NCI-H1092 (cell line): ENCODE measurements around the gene PRDM5.

Experiments
- DNase-seq: peaks from one replicate; lab custom pipeline; 2025; lab: John Stamatoyannopoulos, UW

The PRDM5 gene

DNA sequence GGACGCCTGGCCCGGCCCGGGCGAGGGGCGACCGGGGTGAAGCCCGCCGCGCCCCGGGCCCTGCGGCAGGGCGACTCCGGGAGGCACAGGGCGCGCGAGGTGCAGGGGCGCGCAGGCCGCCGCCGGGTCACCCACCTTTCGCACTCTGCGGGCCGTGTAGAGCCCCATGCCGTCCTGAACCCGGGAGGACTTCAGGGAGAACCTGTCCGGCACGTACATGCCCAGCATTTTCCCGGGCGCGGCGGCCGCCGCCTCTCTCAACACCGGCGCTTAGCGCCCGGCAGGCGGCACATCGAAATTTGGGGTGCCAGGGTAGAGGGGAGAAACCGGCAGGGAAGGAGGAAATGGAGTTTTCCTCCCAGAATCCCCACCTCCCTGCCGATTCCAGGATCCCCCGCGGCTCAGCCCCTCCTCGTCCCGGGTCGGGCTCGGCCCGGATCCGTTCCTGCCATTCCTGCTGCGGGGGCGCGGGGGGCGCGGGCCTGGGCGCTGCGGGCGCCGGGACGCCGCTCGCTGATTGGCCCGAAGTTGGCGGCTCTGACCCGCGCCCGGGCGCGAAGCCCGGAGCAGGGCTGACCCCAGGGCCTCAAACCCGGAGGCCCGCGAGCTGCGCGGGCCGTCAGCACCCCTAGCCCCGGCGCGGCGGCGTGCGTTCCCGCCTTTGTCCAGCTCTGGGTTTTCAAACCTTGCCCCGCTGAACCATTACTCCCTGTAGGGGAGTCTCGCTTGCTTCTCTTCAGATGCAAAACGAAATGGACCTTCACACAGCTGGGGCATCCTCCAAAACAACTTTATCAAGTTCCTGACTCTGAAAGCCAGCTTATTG, at the start of gene PRDM5:
PRDM5 (minus strand) TSS at position 346 of the 826 bp plus-strand sequence; CDS start at position 228, 118 bp downstream.
- no peak for DNase-seq

- no peak for DNase-seq
Measured at GRCh38 chr4:120971884-120972283, 49.4 kb upstream of the PRDM5 start.

- no peak for DNase-seq
Measured at GRCh38 chr4:120965938-120966337, 43.4 kb upstream of the PRDM5 start.

DNA sequence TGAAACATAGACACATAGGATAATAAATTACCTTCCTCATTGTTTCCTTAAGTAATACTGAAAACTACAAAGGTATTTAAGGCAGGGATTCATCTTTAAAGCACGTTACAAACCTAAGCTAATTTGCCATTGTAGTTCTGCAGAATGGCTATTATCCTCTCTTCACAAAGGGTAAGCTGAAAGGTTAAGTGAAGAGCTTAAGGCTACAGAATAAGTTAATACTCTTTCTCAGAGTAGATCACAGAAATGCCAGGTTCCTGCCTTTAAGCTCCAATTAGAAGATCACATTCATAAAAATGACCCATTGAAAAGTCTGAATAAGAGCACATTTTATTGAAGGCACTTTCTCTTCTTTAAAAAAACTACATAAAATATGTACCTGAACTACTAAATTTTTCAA, 42.1 kb upstream of the PRDM5 start:
- no peak for DNase-seq

- no peak for DNase-seq
Measured at GRCh38 chr4:120963449-120963848, 40.9 kb upstream of the PRDM5 start.

- DNase-seq: no peak
Measured at GRCh38 chr4:120960656-120961267, 38.2 kb upstream of the PRDM5 start.

DNA sequence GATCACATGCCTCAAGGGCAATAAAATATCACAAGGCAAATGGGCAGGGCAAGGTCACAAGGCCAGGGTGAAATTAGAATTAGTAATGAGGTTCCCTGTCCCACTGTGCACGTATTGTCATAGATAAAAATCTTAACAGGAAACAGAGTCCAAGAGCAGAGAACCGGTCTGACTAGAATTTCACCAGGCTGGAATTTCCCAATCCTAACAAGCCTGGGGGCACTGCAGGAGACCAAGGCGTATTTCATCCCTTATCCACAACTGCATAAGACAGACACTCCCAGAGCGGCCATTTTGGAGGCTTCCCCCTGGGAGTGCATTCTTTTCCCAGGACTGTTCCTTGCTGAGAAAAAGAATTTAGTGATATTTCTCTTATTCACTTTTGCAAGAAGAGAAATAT, 25.9 kb upstream of the PRDM5 start:
- no peak for DNase-seq

GRCh38 chr4:120942776-120943175, 20.2 kb upstream of the PRDM5 start:
- no peak for DNase-seq

DNA sequence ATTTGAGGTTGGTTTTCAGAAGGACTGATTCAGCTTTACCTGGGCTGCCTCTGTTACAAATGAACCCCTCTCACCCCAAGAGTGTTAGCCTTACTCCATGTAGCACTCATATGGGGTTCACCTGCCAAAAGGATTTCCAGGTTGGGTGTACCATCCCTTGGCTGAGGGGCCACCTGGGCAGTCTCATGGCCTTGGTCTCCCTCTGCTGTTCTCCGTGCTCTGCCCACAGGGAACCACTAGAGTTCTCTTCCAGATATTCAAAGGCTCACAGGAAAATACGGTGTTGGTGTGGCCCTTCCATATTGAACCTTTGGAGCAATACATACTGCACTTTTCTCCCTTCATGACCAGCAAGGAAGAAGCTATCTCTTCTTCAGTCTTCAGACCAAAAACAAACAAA, 18.0 kb upstream of the PRDM5 start:
- no peak for DNase-seq

DNA sequence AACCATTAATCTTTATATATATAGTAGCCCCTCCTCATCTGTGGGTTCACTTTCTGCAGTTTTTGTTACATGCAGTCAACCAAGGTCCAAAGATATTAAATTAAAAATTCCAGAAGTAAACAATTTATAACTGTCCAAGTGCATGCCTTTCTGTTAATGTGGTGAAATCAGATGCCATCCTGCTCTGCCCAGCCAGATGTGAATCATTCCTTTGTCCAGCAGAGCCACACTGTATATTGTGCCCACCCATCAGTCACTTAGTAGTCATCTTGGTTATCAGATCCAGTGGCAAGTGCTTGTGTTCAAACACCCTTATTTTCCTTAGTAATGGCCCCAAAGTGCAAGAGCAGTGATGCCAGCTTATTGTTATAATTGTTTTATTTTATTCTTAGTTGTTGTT, 17.2 kb upstream of the PRDM5 start:
- no peak for DNase-seq

GRCh38 chr4:120929847-120930246, 7.3 kb upstream of the PRDM5 start:
- DNase-seq: no peak

GRCh38 chr4:120927801-120928409, 5.4 kb upstream of the PRDM5 start:
- DNase-seq: no peak

DNA sequence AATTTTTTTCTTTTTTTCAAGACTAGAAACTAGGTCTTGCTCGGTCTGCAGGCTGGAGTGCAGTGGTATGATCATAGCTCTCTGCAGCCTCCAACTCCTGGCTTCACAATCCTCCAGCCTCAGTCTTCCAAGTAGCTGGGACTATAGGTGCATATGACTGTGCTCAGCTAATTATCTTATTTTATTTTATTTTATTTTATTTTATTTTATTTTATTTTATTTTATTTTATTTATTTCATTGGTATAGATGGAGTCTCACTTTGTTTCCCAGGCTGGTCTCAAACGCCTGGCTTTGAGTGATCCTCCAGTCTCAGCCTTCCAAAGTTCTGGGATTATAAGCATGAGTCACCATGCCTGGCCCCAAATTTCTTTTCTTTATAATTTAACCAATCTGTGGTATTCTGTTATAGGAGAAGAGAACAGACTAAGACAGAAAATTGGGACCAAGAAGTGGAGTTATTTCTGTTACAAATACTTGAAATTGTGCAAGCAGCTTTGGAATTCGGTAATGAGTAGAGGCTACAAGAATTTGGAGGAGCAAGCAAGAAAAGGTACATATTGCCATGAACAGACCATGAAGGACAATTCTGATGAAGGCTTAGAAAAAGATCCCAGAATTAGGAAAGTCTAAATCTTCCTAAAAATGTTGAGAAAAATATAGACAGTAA, 4.0 kb upstream of the PRDM5 start:
- no peak for DNase-seq

DNA sequence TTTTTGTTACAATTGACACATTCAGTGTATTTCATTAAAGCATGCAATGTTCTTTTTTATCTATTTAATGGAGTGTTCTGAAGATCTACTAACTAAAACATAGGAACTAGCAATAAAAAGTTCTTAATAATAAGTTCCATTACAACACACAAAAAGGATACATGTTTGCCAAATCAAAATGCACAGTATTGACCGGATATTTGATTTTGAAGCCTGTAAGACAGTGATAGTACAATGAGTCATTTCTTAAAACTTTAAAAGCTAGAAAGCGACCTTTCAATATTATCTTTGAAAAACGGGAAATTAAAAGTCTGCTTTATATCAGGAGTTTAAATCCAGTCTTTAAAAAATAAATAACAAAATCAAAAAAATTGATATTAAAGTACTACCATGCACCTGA, 2.4 kb upstream of the PRDM5 start:
- no peak for DNase-seq

GRCh38 chr4:120923207-120923522, 639 bp upstream of the PRDM5 start:
- no peak for DNase-seq

GRCh38 chr4:120921456-120922380, 808 bp downstream of the PRDM5 start:
- DNase-seq: no peak

- no peak for DNase-seq
Measured at GRCh38 chr4:120920666-120921065, 1.9 kb downstream of the PRDM5 start.

GRCh38 chr4:120919358-120919757, 3.2 kb downstream of the PRDM5 start:
- DNase-seq: no peak

DNA sequence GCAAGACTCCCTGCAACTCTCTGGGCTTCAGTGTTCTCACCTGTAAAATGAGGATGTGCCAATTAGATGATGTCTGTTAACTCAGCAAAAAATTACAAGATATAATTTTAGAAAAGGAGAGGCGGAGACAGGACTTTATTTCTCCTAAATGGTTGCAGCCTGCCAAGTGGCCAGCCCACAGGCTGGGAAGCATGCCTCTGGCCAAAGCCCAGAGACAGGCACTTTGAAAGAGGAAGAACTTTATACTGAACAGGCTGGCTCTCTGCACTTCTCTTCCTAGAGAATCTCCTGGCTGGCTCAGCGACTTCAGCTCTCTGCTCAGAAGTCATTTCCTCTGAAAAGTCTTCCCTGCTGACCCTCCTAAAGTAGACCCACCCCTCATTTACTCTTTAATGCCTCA, 3.7 kb downstream of the PRDM5 start:
- no peak for DNase-seq

- DNase-seq: no peak
Measured at GRCh38 chr4:120918092-120918491, 4.4 kb downstream of the PRDM5 start.

DNA sequence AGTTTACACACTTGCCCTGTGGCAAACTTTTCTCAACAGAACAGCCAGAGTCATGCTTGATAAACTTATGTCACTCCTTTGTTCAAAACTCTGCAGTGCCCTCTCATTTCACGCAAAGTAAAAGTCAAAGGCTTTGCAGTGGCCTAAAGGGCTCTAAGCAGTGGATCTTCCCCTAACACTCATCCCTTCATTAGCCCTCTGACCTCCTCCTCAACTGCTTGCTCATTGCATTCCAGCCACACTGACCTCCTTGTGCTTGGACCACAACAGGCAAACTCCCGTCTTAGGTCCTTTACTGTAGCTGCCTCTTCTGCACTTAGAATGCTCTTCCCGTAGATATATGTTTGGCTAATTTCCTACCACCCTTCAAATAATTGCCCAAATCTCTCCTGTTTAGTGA, 5.6 kb downstream of the PRDM5 start:
- no peak for DNase-seq

DNA sequence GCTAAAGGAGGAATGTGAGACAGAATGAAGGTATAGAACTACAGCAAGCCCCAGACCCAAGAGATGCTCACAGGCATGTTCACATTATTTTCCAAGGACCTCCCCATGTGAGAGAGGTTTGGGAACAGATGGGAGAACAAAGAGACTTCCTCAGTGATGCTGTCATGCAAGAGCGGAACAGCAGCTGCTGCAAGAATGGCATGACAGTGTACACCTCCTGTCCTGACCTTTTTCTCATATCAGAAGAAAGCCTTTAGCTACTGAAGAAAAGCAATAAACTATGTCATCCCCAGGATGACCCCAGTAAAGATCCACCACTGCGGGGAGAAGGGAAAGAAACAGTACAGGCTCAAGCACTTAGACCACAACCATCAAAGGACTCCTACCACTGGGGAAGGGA, 7.2 kb downstream of the PRDM5 start:
- no peak for DNase-seq
